Measurements from ENCODE around the gene HS3ST4. TPM values are rescaled to one million over a fixed set of nuclear protein-coding genes. Genes with fewer than 3 reads are reported as not detected.

The HS3ST4 gene
- total and polyA plus RNA-seq, 2 donors (not counting 1 experiment from before 2014, with no cell fraction given), result not detected

DNA sequence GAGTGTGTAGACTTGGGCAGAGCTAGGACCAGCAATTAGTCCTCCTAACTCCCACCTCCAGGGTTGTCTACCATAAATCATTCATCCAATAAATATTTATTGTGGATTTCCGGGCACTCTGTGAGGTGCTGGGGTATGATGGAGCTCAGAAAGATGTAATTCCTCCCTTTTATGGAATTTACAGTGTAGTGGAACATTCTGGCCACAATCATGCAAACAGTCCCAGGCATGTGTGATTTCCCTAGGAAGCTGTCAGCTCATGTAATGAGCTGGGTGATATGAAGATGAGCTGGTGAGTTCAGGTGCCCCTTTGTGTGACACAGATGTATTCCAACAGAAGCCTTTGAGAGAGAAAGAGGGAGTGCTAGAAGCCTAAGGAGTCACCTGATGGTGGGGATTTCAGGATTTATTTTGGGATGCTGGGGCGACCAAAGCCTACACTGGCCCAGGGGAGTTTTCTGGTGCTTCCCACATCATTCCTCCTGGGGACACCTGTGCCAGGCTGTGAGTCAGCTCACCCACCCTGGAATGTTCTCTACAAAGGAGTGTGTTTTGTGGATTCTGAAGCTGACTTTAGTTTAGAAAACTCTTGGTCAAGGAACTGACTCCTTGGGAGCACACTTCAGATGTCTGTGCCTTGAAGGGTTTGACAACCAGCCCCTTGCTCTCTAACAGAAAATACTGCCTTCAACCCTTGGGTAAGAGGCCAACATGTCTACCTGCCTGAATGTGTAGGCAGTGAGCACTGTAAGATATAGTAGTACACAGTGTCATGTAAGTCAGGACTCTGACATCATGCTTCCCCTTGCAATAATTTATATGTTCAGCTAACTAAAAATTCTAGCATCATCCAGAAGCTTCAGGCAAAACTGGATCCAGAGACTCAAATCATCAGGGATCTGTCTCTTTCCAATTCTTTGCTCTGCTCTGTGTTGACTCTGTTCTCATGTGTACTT, 42.9 kb downstream of the HS3ST4 start:
- no peaks in the 10 kb centered on the region for H3K27me3 ChIP-seq (ENCODE audit: control insufficient read depth, insufficient read depth, low read length)
- H4K20me1 ChIP-seq (ENCODE audit: control insufficient read depth, extremely low read depth, insufficient read depth, low read length), result no peaks in the 10 kb centered on the region
- no peak overlapping the region for H3K9ac ChIP-seq (ENCODE audit: insufficient read depth, low read length)
- no peak overlapping the region for H2AFZ ChIP-seq (ENCODE audit: low read length)
- H3K27ac ChIP-seq (ENCODE audit: insufficient read depth, low read length), result no peak overlapping the region
- H3K9me3 ChIP-seq (ENCODE audit: control insufficient read depth, insufficient read depth, low read depth, low read length), result no peaks in the 10 kb centered on the region
- no peak for DNase-seq (ENCODE audit: low read depth in 2 of 2)
- no peak overlapping the region for H3K4me3 ChIP-seq (replicated peaks in 1 of 4; ENCODE audit: control extremely low read depth in 1 of 4, insufficient read depth in 1 of 4, low read depth in 3 of 4, low read length in 4 of 4)
- H3K4me2 ChIP-seq (ENCODE audit: extremely low read depth, insufficient read depth, low read length), result no peak overlapping the region
- TF ChIP-seq CTCF (conservative IDR thresholded peaks at IDR 0.05 in 1 of 2, IDR thresholded peaks at IDR 0.05 in 1 of 2; ENCODE audit: low read depth in 1 of 2, low read length in 2 of 2) (no peak), EZH2 (IDR thresholded peaks at IDR 0.05; ENCODE audit: low read length, missing control alignments) (no peak)
- no peaks in the 10 kb centered on the region for H3K4me1 ChIP-seq (ENCODE audit: control insufficient read depth, extremely low read depth, insufficient read depth, low read length)
- no peaks in the 10 kb centered on the region for H3K36me3 ChIP-seq (ENCODE audit: control insufficient read depth, insufficient read depth, low read length)
- H3K79me2 ChIP-seq (ENCODE audit: control insufficient read depth, insufficient read depth, low read length), result no peaks in the 10 kb centered on the region

- H3K27ac ChIP-seq (ENCODE audit: insufficient read depth, low read length), result no peak overlapping the region
- H3K27me3 ChIP-seq (ENCODE audit: control insufficient read depth, insufficient read depth, low read length), result no peaks in the 10 kb centered on the region
- no peak overlapping the region for H3K4me3 ChIP-seq (replicated peaks in 1 of 4; ENCODE audit: control extremely low read depth in 1 of 4, insufficient read depth in 1 of 4, low read depth in 3 of 4, low read length in 4 of 4)
- no peaks in the 10 kb centered on the region for H3K36me3 ChIP-seq (ENCODE audit: control insufficient read depth, insufficient read depth, low read length)
- no peaks in the 10 kb centered on the region for H3K9me3 ChIP-seq (ENCODE audit: control insufficient read depth, insufficient read depth, low read depth, low read length)
- H4K20me1 ChIP-seq (ENCODE audit: control insufficient read depth, extremely low read depth, insufficient read depth, low read length), result no peaks in the 10 kb centered on the region
- H3K4me2 ChIP-seq (ENCODE audit: extremely low read depth, insufficient read depth, low read length), result no peak overlapping the region
- H3K79me2 ChIP-seq (ENCODE audit: control insufficient read depth, insufficient read depth, low read length), result no peaks in the 10 kb centered on the region
- no peaks in the 10 kb centered on the region for H3K4me1 ChIP-seq (ENCODE audit: control insufficient read depth, extremely low read depth, insufficient read depth, low read length)
- H2AFZ ChIP-seq (ENCODE audit: low read length), result no peak overlapping the region
- TF ChIP-seq CTCF (conservative IDR thresholded peaks at IDR 0.05 in 1 of 2, IDR thresholded peaks at IDR 0.05 in 1 of 2; ENCODE audit: low read depth in 1 of 2, low read length in 2 of 2) (no peak), EZH2 (IDR thresholded peaks at IDR 0.05; ENCODE audit: low read length, missing control alignments) (no peak)
- no peak overlapping the region for H3K9ac ChIP-seq (ENCODE audit: insufficient read depth, low read length)
- no peak for DNase-seq (ENCODE audit: low read depth in 2 of 2)
These were observed 43.9 kb downstream of the HS3ST4 start for GRCh38 chr16:25735645-25736044.

DNA sequence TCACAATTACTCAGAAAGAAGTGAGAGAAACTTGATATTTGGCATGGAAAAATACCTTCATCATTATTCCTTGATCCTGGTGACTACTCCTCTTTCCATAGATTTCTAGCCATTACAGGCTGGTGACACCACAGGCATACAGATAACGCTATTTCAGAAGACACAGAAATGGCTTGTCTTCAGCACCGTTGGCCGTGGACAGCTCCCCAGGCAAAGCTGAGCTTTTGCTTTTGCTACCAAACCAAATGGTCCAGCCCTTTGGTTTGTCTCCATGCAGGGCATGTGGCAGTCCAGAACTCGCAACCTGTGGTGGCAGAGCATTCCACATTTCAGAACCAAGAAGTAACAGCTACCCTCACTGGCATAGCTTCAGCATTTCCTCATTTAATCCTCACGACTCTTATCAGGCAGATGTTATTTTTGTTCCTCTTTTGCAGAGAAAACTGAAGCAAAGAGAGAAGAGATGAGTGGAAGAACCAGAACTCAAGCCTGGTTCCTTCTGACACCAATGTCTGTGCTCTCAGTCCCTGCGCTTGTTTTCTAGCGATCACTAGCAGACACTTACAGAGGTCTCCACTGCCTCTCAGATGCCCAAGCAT, 55.5 kb downstream of the HS3ST4 start:
- H3K4me3 ChIP-seq (replicated peaks in 1 of 4; ENCODE audit: control extremely low read depth in 1 of 4, insufficient read depth in 1 of 4, low read depth in 3 of 4, low read length in 4 of 4), result no peak overlapping the region
- H3K4me2 ChIP-seq (ENCODE audit: extremely low read depth, insufficient read depth, low read length), result no peak overlapping the region
- no peaks in the 10 kb centered on the region for H3K36me3 ChIP-seq (ENCODE audit: control insufficient read depth, insufficient read depth, low read length)
- no peaks in the 10 kb centered on the region for H3K9me3 ChIP-seq (ENCODE audit: control insufficient read depth, insufficient read depth, low read depth, low read length)
- TF ChIP-seq EZH2 (IDR thresholded peaks at IDR 0.05; ENCODE audit: low read length, missing control alignments) (no peak), CTCF (conservative IDR thresholded peaks at IDR 0.05 in 1 of 2, IDR thresholded peaks at IDR 0.05 in 1 of 2; ENCODE audit: low read depth in 1 of 2, low read length in 2 of 2) (no peak)
- H3K27ac ChIP-seq (ENCODE audit: insufficient read depth, low read length), result no peak overlapping the region
- no peaks in the 10 kb centered on the region for H3K79me2 ChIP-seq (ENCODE audit: control insufficient read depth, insufficient read depth, low read length)
- no peak for DNase-seq (ENCODE audit: low read depth in 2 of 2)
- H2AFZ ChIP-seq (ENCODE audit: low read length), result no peak overlapping the region
- H3K9ac ChIP-seq (ENCODE audit: insufficient read depth, low read length), result no peak overlapping the region
- H3K4me1 ChIP-seq (ENCODE audit: control insufficient read depth, extremely low read depth, insufficient read depth, low read length), result no peaks in the 10 kb centered on the region
- no peaks in the 10 kb centered on the region for H4K20me1 ChIP-seq (ENCODE audit: control insufficient read depth, extremely low read depth, insufficient read depth, low read length)
- H3K27me3 ChIP-seq (ENCODE audit: control insufficient read depth, insufficient read depth, low read length), result no peaks in the 10 kb centered on the region
